WTC11 (cell line): Measurements from ENCODE around the gene AFF2. TPM values are rescaled to one million over a fixed set of nuclear protein-coding genes. Genes with fewer than 3 reads are reported as not detected.

Experiments
- ATAC-seq: fragments of 200-7000 bp; cut with Tn5 transposase; 2 replicates; pipeline ENCODE4 v1.10.0; 2021; ENCODE audit warnings: mild to moderate bottlenecking, moderate library complexity
- Bru-seq: library from RNA; stranded (reverse); fragments of 400-500 nt; gene quantifications from one replicate; lab custom pipeline; 2021; lab: Mats Ljungman, UMichigan
- CTCF ChIA-PET: fragments of 300-600 bp; sonication (Branson Sonifier 250); formaldehyde crosslinking; loops from one replicate; lab custom pipeline; 2021; ENCODE audit warnings: antibody characterized with exemption; lab: Charles Lee
- POLR2A ChIA-PET: fragments of 350-600 bp; sonication (Branson Sonifier 250); formaldehyde crosslinking; loops from one replicate; lab custom pipeline; 2021; ENCODE audit warnings: antibody characterized with exemption; lab: Charles Lee
- DNase-seq: peaks from one replicate; pipeline ENCODE4 v3.0.0; 2021; ENCODE audit warnings: low spot score
- H3K27ac Mint-ChIP-seq: 2 replicates; pipeline ENCODE4 v1.8.0; 2021; ENCODE audit warnings: mixed read lengths
- H3K27me3 Mint-ChIP-seq: 2 replicates; pipeline ENCODE4 v1.8.0; 2021; ENCODE audit warnings: low read depth, mild to moderate bottlenecking, moderate library complexity, mixed read lengths
- H3K36me3 Mint-ChIP-seq: 2 replicates; pipeline ENCODE4 v1.8.0; 2021; ENCODE audit warnings: mixed read lengths
- H3K4me1 Mint-ChIP-seq: 2 replicates; pipeline ENCODE4 v1.8.0; 2022; ENCODE audit warnings: mixed read lengths
- H3K4me3 Mint-ChIP-seq: 2 replicates; pipeline ENCODE4 v1.8.0; 2021; ENCODE audit warnings: mild to moderate bottlenecking, moderate library complexity, mixed read lengths
- H3K9me3 Mint-ChIP-seq: 2 replicates; pipeline ENCODE4 v1.8.0; 2021; ENCODE audit warnings: mixed read lengths
- AFF4 ChIP-seq: sonication (generic); formaldehyde crosslinking; IDR thresholded peaks from 2 replicates; pipeline ENCODE4 v1.8.1; 2023; ENCODE audit warnings: mild to moderate bottlenecking, missing genetic modification reagents, borderline replicate concordance
- AR ChIP-seq: fragments of 250-450 bp; sonication (Bioruptor Pico); IDR thresholded peaks from 2 replicates; pipeline ENCODE4 v1.9.0; 2021; ENCODE audit warnings: mild to moderate bottlenecking
- ATF3 ChIP-seq: sonication (generic); formaldehyde crosslinking; conservative IDR thresholded peaks from 2 replicates; pipeline ENCODE4 v1.8.1; 2022; ENCODE audit warnings: mild to moderate bottlenecking, missing genetic modification reagents
- ETV6 ChIP-seq: sonication (generic); formaldehyde crosslinking; IDR thresholded peaks from 2 replicates; pipeline ENCODE4 v1.8.1; 2022; ENCODE audit warnings: mild to moderate bottlenecking, missing genetic modification reagents
- HMGXB4 ChIP-seq: sonication (generic); formaldehyde crosslinking; IDR thresholded peaks from 2 replicates; pipeline ENCODE4 v1.8.1; 2023; ENCODE audit warnings: mild to moderate bottlenecking, moderate library complexity, missing genetic modification reagents
- MAX ChIP-seq: sonication (generic); formaldehyde crosslinking; IDR thresholded peaks from 2 replicates; pipeline ENCODE4 v1.8.0; 2022; ENCODE audit warnings: mild to moderate bottlenecking, missing genetic modification reagents
- PRDM15 ChIP-seq: sonication (generic); formaldehyde crosslinking; IDR thresholded peaks from 2 replicates; pipeline ENCODE4 v1.8.0; 2022; ENCODE audit warnings: missing genetic modification reagents
- SMAD4 ChIP-seq: sonication (generic); formaldehyde crosslinking; IDR thresholded peaks from 2 replicates; pipeline ENCODE4 v1.8.0; 2022; ENCODE audit warnings: mild to moderate bottlenecking, missing genetic modification reagents
- TP53 ChIP-seq: sonication (generic); formaldehyde crosslinking; IDR thresholded peaks from 2 replicates; pipeline ENCODE4 v1.8.1; 2023; ENCODE audit warnings: mild to moderate bottlenecking, missing genetic modification reagents
- ZBTB21 ChIP-seq: sonication (generic); formaldehyde crosslinking; IDR thresholded peaks from 2 replicates; pipeline ENCODE4 v1.8.1; 2023; ENCODE audit warnings: mild to moderate bottlenecking, missing genetic modification reagents, borderline replicate concordance
- ZBTB43 ChIP-seq: sonication (generic); formaldehyde crosslinking; IDR thresholded peaks from 2 replicates; pipeline ENCODE4 v1.8.1; 2023; ENCODE audit warnings: mild to moderate bottlenecking, missing genetic modification reagents
- ZSCAN18 ChIP-seq: fragments of 250-450 bp; sonication (Bioruptor Pico); IDR thresholded peaks from 2 replicates; pipeline ENCODE4 v2.1.2; 2022; ENCODE audit warnings: mild to moderate bottlenecking, moderate library complexity
- long read RNA-seq, 3 experiments: library from RNA in 1 of 3; library from capped mRNA in 1 of 3; library from polyadenylated mRNA in 1 of 3; unstranded in 2 of 3; stranded (forward) in 1 of 3; transcript quantifications; one replicate each; pipeline ENCODE4 v2.0.0, GENCODE V29; 2021
- total RNA-seq: library from RNA; stranded (reverse); gene quantifications from 3 replicates; pipeline ENCODE4 v1.2.3, GENCODE V29; 2021

Gene AFF2
- total RNA-seq (6.0 to 7.6 TPM (median 6.9 TPM) in 3 replicates), Bru-seq, nascent RNA (percentile 46 among the genes with signal in this experiment)
- long read RNA-seq, experiment 1, partial matches to known transcripts: 1 of 3 reads
- long read RNA-seq, experiment 1, other reads (novel, unspliced or antisense): 2 of 3 reads
- long read RNA-seq, experiment 2: 0 reads
- long read RNA-seq, experiment 3: 0 reads

- H3K4me3 Mint-ChIP-seq: peak within 1 kb of the TSS; percentile 83
- ATAC-seq (peak; percentile 37), DNase-seq (peak; percentile 38)
- TF ChIP-seq PRDM15 (CRISPR knock-in tag) (peak; percentile 76), AFF4 (no peak), ZBTB43 (0 out of 2 replicates have a peak, but pooled peaks have one; percentile 23), AR (CRISPR knock-in tag) (no peak), HMGXB4 (CRISPR knock-in tag) (peak; percentile 55; the same call in 1 of the 2 replicates)
- peaks cover 23% of the 10 kb centered on the region for H3K4me1 Mint-ChIP-seq
- H3K36me3 Mint-ChIP-seq: no peaks in the 10 kb centered on the region
- H3K27me3 Mint-ChIP-seq: peaks cover 30% of the 10 kb centered on the region
- CTCF ChIA-PET: interaction anchor here (1.6 kb wide), 1 partner anchor 30 kb away, joined by 4 read pairs; no protein-coding TSS in a partner anchor
- H3K9me3 Mint-ChIP-seq: no peaks in the 10 kb centered on the region
- POLR2A ChIA-PET: interaction anchor here (0.7 kb wide), 1 partner anchor 299 kb away, joined by 3 read pairs; no protein-coding TSS in a partner anchor
- H3K27ac Mint-ChIP-seq: no peak within 1 kb of the TSS
Measured at GRCh38 chrX:148500423-148501385, at the start of gene AFF2. Gene AFF2, plus strand, starts transcription at chrX:148500617. Its CDS starts 481 bp downstream, at chrX:148501098.

GRCh38 chrX:148457279-148457678 is 43.1 kb upstream of the AFF2 start:
- H3K4me3 Mint-ChIP-seq: no peak overlapping the region
- DNase-seq (no peak), ATAC-seq (no peak)
- ChIA-PET CTCF (no interaction called here), POLR2A (no interaction called here)
- no peak overlapping the region for H3K27ac Mint-ChIP-seq
- no peaks in the 10 kb centered on the region for H3K4me1 Mint-ChIP-seq
- no peaks in the 10 kb centered on the region for H3K9me3 Mint-ChIP-seq
- no peaks in the 10 kb centered on the region for H3K36me3 Mint-ChIP-seq
- TF ChIP-seq SMAD4 (CRISPR knock-in tag) (no peak), ZBTB21 (no peak), ATF3 (CRISPR knock-in tag) (no peak), MAX (CRISPR knock-in tag) (no peak), TP53 (CRISPR knock-in tag) (no peak), ZSCAN18 (CRISPR knock-in tag) (no peak), ETV6 (CRISPR knock-in tag) (no peak)
- no peaks in the 10 kb centered on the region; the same call in 1 of the 2 replicates for H3K27me3 Mint-ChIP-seq
